ENCODE data around the gene PHLDA1. TPM values are rescaled to one million over a fixed set of nuclear protein-coding genes. Genes with fewer than 3 reads are reported as not detected.
"Not testable (repeated sequence)": the region's sequence is repeated elsewhere in the genome, so short reads cannot be mapped to it uniquely, and the experiment has no call there.

The PHLDA1 gene
- total RNA-seq, 2 experiments from 2014 or later, result 36.8 to 95.6 TPM

DNA sequence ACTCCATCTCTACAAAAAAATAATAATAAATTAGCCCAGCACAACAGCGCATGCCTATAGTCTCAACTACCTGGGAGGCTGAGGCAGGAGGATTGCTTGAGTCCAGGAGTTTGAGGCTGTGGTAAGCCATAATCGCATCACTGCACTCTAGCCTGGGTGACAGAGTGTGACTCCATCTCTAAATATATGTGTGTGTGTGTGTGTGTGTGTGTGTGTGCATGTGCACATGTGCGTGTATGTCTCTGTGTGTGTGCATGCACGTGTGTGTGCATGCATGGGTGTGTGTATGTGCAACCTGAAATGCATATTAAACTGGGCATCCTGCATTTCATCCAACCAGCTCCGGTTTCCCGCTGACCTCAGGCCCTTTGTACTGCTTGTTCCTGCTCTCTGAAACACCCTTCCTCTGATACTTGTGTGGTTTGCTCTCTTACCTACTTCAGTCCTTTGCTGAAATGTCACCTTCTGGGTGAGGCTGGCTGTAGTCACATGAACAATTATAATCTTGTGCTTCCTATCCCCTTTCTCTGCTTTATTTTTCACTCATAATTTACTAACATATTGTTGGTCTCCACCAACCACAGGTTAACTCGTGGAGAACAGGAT, 46.9 kb downstream of the PHLDA1 start:
- Mint-ChIP-seq H3K36me3 (peaks cover 20% of the 10 kb centered on the region), H3K4me1 (peaks cover 56% of the 10 kb centered on the region), H3K4me3 (no peak overlapping the region), H3K9me3 (ENCODE audit: low read depth) (peaks cover 2% of the 10 kb centered on the region), H3K27me3 (no peaks in the 10 kb centered on the region), H3K27ac (peak overlapping the region; percentile 35)
- DNase-seq (peak; percentile 45), ATAC-seq (peak; percentile 65)
- CTCF ChIA-PET, result interaction anchor here (0.9 to 1.6 kb wide), 2 partner anchors 16 to 44 kb away, joined by 3 read pairs; no protein-coding TSS in a partner anchor

DNA sequence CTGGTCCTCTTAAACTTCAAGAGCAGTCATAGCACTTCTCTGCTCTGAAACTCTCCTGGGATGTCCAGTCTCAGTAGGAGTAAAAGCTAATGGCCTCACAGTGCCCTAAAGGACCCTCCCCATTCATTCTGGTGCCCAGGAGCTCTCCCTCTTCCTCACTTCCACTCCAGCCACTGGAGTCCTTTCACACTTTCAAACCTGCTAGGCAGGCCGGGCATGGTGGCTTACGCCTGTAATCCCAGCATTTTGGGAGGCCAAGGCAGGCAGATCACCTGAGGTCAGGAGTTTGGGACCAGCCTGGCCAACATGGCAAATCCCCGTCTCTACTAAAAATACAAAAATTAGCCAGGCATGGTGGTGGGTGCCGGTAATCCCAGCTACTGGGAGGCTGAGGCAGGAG, 47.7 kb downstream of the PHLDA1 start:
- ATAC-seq; H3K4me3 Mint-ChIP-seq; H3K9me3 Mint-ChIP-seq (ENCODE audit: low read depth); DNase-seq; H3K27me3 Mint-ChIP-seq: not testable (repeated sequence)
- H3K4me1 Mint-ChIP-seq, result peaks cover 64% of the 10 kb centered on the region
- H3K27ac Mint-ChIP-seq, result peak overlapping the region; percentile 33
- CTCF ChIA-PET, result interaction anchor here (1.2 kb wide), 1 partner anchor 48 kb away, joined by 3 read pairs; the partner anchor contains the start of gene PHLDA1
- H3K36me3 Mint-ChIP-seq, result peaks cover 17% of the 10 kb centered on the region

DNA sequence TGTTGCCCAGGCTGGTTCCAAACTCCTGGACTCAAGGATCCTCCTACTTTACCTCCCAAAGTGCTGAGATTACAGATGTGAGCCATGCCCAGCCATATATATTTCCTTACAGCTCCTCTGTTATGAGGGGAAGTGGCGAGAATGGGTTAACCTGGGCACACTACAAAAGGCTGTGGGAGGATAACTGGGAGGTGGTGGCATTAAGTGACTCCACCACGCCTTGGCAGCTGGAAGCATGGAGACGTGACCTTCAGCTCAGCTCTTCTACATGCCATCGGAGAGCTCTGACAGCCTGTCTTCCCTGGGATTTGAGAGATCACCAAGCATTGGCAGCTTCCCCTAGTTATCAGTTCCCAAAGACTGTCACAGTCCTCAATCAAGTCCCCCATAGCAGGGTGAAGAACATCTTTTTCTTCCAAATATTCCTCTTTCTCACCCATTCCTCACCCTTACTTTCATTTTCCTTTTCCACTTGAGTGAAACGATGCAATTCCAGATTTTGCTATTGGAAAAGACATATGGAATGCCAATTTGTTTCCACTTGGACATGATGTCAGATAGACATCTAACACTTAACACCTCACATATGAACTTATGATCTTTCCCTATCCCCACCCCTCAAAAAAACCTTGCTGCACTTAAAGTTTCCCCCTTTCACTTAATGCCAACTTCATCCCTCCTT, 48.5 kb downstream of the PHLDA1 start:
- no peak for DNase-seq
- peaks cover 71% of the 10 kb centered on the region for H3K4me1 Mint-ChIP-seq
- peak overlapping the region; percentile 33 for H3K27ac Mint-ChIP-seq

GRCh38 chr12:75982169-75982564, 49.4 kb downstream of the PHLDA1 start:
- Mint-ChIP-seq H3K4me1 (peaks cover 81% of the 10 kb centered on the region), H3K4me3 (no peak overlapping the region), H3K36me3 (peaks cover 4% of the 10 kb centered on the region), H3K9me3 (ENCODE audit: low read depth) (no peaks in the 10 kb centered on the region), H3K27me3 (no peaks in the 10 kb centered on the region), H3K27ac (no peak overlapping the region)
- CTCF ChIA-PET, result interaction anchor here (0.9 to 5.1 kb wide), 3 partner anchors 15 to 49 kb away, joined by 3 to 37 read pairs (median 17); partner anchors contain the start of gene PHLDA1
- DNase-seq (no peak), ATAC-seq (no peak)

More for the DNA sequence above, 48.5 kb downstream of the PHLDA1 start:
- no peaks in the 10 kb centered on the region for H3K9me3 Mint-ChIP-seq (ENCODE audit: low read depth)
- peaks cover 11% of the 10 kb centered on the region for H3K36me3 Mint-ChIP-seq
- CTCF ChIA-PET, result interaction anchor here (0.9 to 1.2 kb wide), 2 partner anchors 38 to 48 kb away, joined by 3 read pairs; partner anchors contain the start of gene PHLDA1
- no peak overlapping the region for H3K4me3 Mint-ChIP-seq
- H3K27me3 Mint-ChIP-seq, result no peaks in the 10 kb centered on the region
- no peak for ATAC-seq

DNA sequence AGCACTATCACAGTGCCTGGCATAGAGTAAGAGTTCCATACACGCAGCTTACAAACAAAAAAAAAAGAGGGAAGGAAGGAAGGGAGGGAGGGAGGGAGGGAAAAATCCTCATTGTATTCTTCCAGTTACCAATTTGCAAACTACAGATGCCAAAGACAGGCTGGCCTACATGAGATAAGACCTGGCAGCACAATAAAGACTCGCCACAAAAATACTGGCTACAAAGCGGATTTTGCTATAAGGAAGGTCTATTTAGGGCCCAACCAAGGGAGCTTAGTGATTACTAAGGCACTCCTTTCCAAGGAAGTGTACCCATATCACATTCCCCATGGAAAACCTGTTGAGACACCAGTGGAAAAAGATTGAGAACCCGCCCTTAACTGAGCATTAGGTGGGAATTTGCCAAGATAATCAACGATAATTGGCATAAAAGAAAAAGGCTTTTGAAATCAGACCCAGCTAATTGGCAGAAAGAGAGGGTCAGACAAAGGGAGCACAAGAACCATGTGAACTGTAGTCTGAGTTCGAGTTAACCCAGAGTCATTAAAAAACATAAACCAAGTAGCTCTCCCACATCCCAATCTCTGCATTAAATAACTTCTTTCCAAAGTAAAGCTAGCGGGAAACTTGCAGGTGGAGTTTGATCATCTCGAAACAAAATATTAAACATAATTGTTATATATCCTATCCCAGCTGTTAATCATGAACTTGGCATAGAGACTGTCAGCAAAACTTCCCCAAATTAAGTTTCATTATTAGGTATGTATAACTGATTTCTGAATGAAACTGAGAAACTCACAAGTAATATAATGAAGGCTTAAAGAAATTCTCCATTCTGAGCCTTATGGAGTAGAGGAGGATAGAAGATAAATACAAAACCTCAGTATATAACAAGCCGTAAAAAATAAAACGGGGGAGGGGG, 50.1 kb downstream of the PHLDA1 start:
- CTCF ChIA-PET, result interaction anchor here (1.7 to 5.1 kb wide), 3 partner anchors 15 to 49 kb away, joined by 5 to 37 read pairs (median 17); partner anchors contain the start of gene PHLDA1
- H3K36me3 Mint-ChIP-seq, result peaks cover 4% of the 10 kb centered on the region
- peaks cover 83% of the 10 kb centered on the region for H3K4me1 Mint-ChIP-seq
- ATAC-seq, result no peak
- H3K9me3 Mint-ChIP-seq (ENCODE audit: low read depth), result no peaks in the 10 kb centered on the region
- no peaks in the 10 kb centered on the region for H3K27me3 Mint-ChIP-seq
- H3K4me3 Mint-ChIP-seq, result no peak overlapping the region
- DNase-seq, result no peak
- no peak overlapping the region for H3K27ac Mint-ChIP-seq

- H3K4me3 Mint-ChIP-seq, result peak overlapping the region; percentile 9
- H3K9me3 Mint-ChIP-seq (ENCODE audit: low read depth), result no peaks in the 10 kb centered on the region
- no peaks in the 10 kb centered on the region for H3K27me3 Mint-ChIP-seq
- H3K36me3 Mint-ChIP-seq, result peaks cover 4% of the 10 kb centered on the region
- DNase-seq, result peak; percentile 67
- CTCF ChIA-PET, result interaction anchor here (1.2 to 5.1 kb wide), 8 partner anchors 13 to 258 kb away, joined by 3 to 37 read pairs (median 5); partner anchors contain the start of gene PHLDA1
- H3K27ac Mint-ChIP-seq, result peak overlapping the region; percentile 94
- H3K4me1 Mint-ChIP-seq, result peaks cover 75% of the 10 kb centered on the region
- ATAC-seq, result peak; percentile 75
Measured at GRCh38 chr12:75979181-75979580, 52.4 kb downstream of the PHLDA1 start.

DNA sequence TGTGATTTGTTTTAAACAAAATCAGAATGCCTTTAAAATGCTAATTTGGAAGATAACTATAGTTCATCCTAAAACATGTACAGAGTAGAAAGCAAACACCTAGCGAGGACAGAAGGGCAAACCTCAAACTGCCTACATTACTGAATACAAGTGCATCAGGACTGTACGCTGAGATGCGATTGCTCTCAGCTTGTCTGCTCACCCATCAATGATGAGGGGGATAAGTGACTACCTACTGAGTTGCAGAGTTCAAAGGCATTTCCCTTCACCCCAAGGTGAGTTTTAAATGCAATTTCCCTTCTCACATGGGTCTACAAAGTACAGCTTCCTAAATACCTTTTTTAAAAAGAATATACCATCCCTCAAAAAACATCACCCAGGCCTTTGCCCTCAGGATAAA, 52.9 kb downstream of the PHLDA1 start:
- peak; percentile 9 for ATAC-seq
- DNase-seq, result peak; percentile 45
- Mint-ChIP-seq H3K9me3 (ENCODE audit: low read depth) (no peaks in the 10 kb centered on the region), H3K27ac (peak overlapping the region; percentile 94), H3K4me1 (peaks cover 71% of the 10 kb centered on the region), H3K27me3 (no peaks in the 10 kb centered on the region), H3K4me3 (peak overlapping the region; percentile 9), H3K36me3 (peaks cover 4% of the 10 kb centered on the region)
- CTCF ChIA-PET, result interaction anchor here (1.2 to 5.1 kb wide), 8 partner anchors 14 to 258 kb away, joined by 3 to 37 read pairs (median 5); partner anchors contain the start of gene PHLDA1

DNA sequence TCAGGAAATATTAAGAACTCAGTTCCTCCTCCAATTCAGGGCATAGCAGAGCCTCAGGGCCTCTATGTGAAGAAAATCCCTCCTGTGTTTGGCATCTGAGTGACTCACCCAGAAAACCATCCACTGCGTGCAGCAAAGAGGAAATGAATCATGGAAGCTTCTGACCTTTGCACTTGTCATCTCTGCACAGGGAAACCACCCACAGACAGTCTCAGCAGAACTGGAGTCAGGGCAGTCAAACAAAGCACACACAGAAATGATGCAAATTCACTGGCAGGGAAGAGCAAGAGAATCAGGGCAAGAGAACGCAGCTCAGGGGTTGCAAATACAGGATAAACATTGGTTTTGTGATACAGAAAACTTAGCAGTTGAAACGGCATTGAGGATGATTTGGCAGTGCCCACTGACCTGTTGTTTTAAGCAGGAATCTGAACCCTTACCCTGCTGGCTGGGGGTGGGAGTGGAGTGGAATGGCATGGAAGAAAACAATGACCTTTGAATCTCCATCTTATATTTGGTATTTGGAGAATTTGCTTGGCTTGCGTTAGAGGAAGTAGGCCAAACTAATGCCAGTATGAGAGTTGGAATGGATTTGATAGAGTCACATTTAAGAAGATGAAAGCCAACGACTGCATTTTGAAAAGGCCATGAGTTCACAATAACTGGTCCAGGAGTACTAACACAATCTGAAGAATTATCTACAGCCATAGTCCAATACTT, 53.5 kb downstream of the PHLDA1 start:
- H3K27me3 Mint-ChIP-seq, result no peaks in the 10 kb centered on the region
- peaks cover 4% of the 10 kb centered on the region for H3K36me3 Mint-ChIP-seq
- no peaks in the 10 kb centered on the region for H3K9me3 Mint-ChIP-seq (ENCODE audit: low read depth)
- H3K4me3 Mint-ChIP-seq, result peak overlapping the region; percentile 9
- ATAC-seq, result peak; percentile 91
- H3K4me1 Mint-ChIP-seq, result peaks cover 65% of the 10 kb centered on the region
- CTCF ChIA-PET, result interaction anchor here (0.6 to 5.1 kb wide), 10 partner anchors 19 to 257 kb away, joined by 3 to 37 read pairs (median 4); partner anchors contain the start of gene PHLDA1
- peak overlapping the region; percentile 94 for H3K27ac Mint-ChIP-seq
- DNase-seq, result peak; percentile 93

GRCh38 chr12:75977590-75977951, 54.0 kb downstream of the PHLDA1 start:
- H3K4me1 Mint-ChIP-seq, result peaks cover 62% of the 10 kb centered on the region

DNA sequence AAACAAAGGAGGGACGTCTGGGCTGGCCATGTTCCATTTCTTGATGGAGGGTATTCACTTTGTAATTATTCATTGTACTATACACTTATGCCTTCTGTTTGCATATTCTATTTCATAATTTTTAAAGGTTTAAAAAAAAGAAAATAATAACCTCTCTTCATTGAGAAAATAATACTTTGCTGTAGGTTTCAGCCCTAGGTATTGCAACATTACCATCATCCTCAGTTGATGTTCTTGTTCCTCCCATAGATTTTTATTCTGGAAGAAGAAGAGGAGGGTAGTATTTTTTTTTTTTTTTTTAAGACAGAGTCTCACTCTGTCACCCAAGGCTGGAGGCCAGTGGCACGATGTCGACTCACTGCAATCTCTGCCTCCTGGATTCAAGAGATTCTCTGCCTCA, 54.7 kb downstream of the PHLDA1 start:
- ATAC-seq, result no peak
- no peak for DNase-seq
- CTCF ChIA-PET, result interaction anchor here (1.1 to 5.1 kb wide), 3 partner anchors 26 to 54 kb away, joined by 3 to 37 read pairs (median 4); partner anchors contain the start of gene PHLDA1
- Mint-ChIP-seq H3K36me3 (peaks cover 14% of the 10 kb centered on the region), H3K27ac (peak overlapping the region; percentile 94), H3K4me3 (no peak overlapping the region), H3K4me1 (peaks cover 56% of the 10 kb centered on the region), H3K27me3 (no peaks in the 10 kb centered on the region), H3K9me3 (ENCODE audit: low read depth) (no peaks in the 10 kb centered on the region)

More at GRCh38 chr12:75977590-75977951, 54.0 kb downstream of the PHLDA1 start:
- CTCF ChIA-PET, result interaction anchor here (0.7 to 5.1 kb wide), 6 partner anchors 18 to 53 kb away, joined by 3 to 37 read pairs (median 4); partner anchors contain the start of gene PHLDA1
- H3K27me3 Mint-ChIP-seq, result no peaks in the 10 kb centered on the region
- H3K9me3 Mint-ChIP-seq (ENCODE audit: low read depth), result no peaks in the 10 kb centered on the region
- peak overlapping the region; percentile 9 for H3K4me3 Mint-ChIP-seq
- no peak for DNase-seq
- ATAC-seq, result peak; percentile 13
- H3K27ac Mint-ChIP-seq, result peak overlapping the region; percentile 94
- H3K36me3 Mint-ChIP-seq, result peaks cover 9% of the 10 kb centered on the region

GRCh38 chr12:75976113-75976512, 55.5 kb downstream of the PHLDA1 start:
- Mint-ChIP-seq H3K27ac (peak overlapping the region; percentile 41), H3K4me3 (no peak overlapping the region), H3K36me3 (peaks cover 18% of the 10 kb centered on the region), H3K4me1 (peaks cover 49% of the 10 kb centered on the region), H3K9me3 (ENCODE audit: low read depth) (peaks cover 2% of the 10 kb centered on the region), H3K27me3 (no peaks in the 10 kb centered on the region)
- CTCF ChIA-PET, result interaction anchor here (1.6 kb wide), 1 partner anchor 17 kb away, joined by 4 read pairs; no protein-coding TSS in a partner anchor
- no peak for DNase-seq
- ATAC-seq, result no peak

- Mint-ChIP-seq H3K4me3 (no peak overlapping the region), H3K9me3 (ENCODE audit: low read depth) (peaks cover 2% of the 10 kb centered on the region), H3K27ac (no peak overlapping the region), H3K36me3 (peaks cover 20% of the 10 kb centered on the region), H3K27me3 (no peaks in the 10 kb centered on the region), H3K4me1 (peaks cover 46% of the 10 kb centered on the region)
- no peak for DNase-seq
- no peak for ATAC-seq
- CTCF ChIA-PET, result interaction anchor here (0.8 to 1.6 kb wide), 2 partner anchors 17 to 27 kb away, joined by 3 to 4 read pairs; no protein-coding TSS in a partner anchor
Measured at GRCh38 chr12:75975702-75976101, 55.9 kb downstream of the PHLDA1 start.

Measured in activated CD8-positive, alpha-beta memory T cell treated with anti-CD3 and anti-CD28 coated beads, Interleukin-2, amount 10 ng/mL, durations not matched to agents 7 days and 5 days (primary cell).